H1 (cell line): ENCODE measurements around the gene ME3. TPM values are rescaled to one million over a fixed set of nuclear protein-coding genes. Genes with fewer than 3 reads are reported as not detected.

Source experiments
- CEBPB ChIP-seq: IDR thresholded peaks from 2 replicates; pipeline ENCODE4 v1.6.1; 2012; ENCODE audit warnings: low read depth, low read length
- CHD2 ChIP-seq: IDR thresholded peaks from 2 replicates; pipeline ENCODE4 v1.6.1; 2012; ENCODE audit warnings: low read length, improper control_type of control experiment
- JUND ChIP-seq: IDR thresholded peaks from 2 replicates; pipeline ENCODE4 v1.6.1; 2011; ENCODE audit warnings: mild to moderate bottlenecking, improper control_type of control experiment, low read length
- NRF1 ChIP-seq: IDR thresholded peaks from 2 replicates; pipeline ENCODE4 v1.6.1; 2011; ENCODE audit warnings: mild to moderate bottlenecking, low read depth, low read length, improper control_type of control experiment
- RAD21 ChIP-seq, 2 experiments: IDR thresholded peaks in 1 of 2; conservative IDR thresholded peaks in 1 of 2; 2 replicates each; pipeline ENCODE4 v1.6.1; 2011; ENCODE audit warnings: low read depth in 2 of 2, low read length in 2 of 2, improper control_type of control experiment in 1 of 2, inconsistent platforms in 1 of 2, mild to moderate bottlenecking in 1 of 2, moderate library complexity in 1 of 2
- RBBP5 ChIP-seq: IDR thresholded peaks from 2 replicates; pipeline ENCODE4 v1.7.1; 2012; ENCODE audit warnings: low read depth, mild to moderate bottlenecking, inconsistent platforms, low read length, moderate library complexity, borderline replicate concordance
- SIRT6 ChIP-seq: IDR thresholded peaks from one replicate; pipeline ENCODE4 v1.7.1; 2012; ENCODE audit warnings: low read length, inconsistent platforms
- SIX5 ChIP-seq: IDR thresholded peaks from 2 replicates; pipeline ENCODE4 v1.6.1; 2011; ENCODE audit warnings: mild to moderate bottlenecking, low read depth, low read length
- SP1 ChIP-seq: IDR thresholded peaks from 2 replicates; pipeline ENCODE4 v1.6.1; 2011; ENCODE audit warnings: low read depth, low read length
- TEAD4 ChIP-seq: IDR thresholded peaks from 2 replicates; pipeline ENCODE4 v1.6.1; 2012; ENCODE audit warnings: low read depth, low read length, inconsistent platforms, mixed read lengths
- polyA plus RNA-seq, 7 experiments: library from polyadenylated mRNA; depleted of rRNA in 3 of 7; stranded (reverse) in 5 of 7; unstranded in 2 of 7; fragments of >200 nt in 5 of 7; fragments of 200-250 nt in 2 of 7; gene quantifications; 1 replicate in 5 of 7; 2 replicates in 1 of 7; 4 replicates in 1 of 7; pipeline versions ENCODE4 v1.2.1 to v1.2.3, GENCODE V29; 2011 to 2013; ENCODE audit warnings: missing spikeins in 2 of 7, mixed read lengths in 2 of 7
- total RNA-seq: library from RNA; stranded (reverse); fragmentation: NEBNext Ultra II Directional; extraction: Animal tissue kit (Norgen Biotek cat#: 25700); gene quantifications from 2 replicates; pipeline ENCODE4 v1.2.1, GENCODE V29; 2021
- TF ChIP-seq, protein P1 (sequence below), 3 experiments: IDR thresholded peaks; 1 replicate in 2 of 3; 2 replicates in 1 of 3; pipeline versions ENCODE4 v1.5.1 to v1.6.1; 2011; ENCODE audit warnings: low read length in 3 of 3, mild to moderate bottlenecking in 3 of 3, inconsistent platforms in 2 of 3, low read depth in 1 of 3, moderate library complexity in 1 of 3; ENCODE audit not compliant: insufficient read depth in 1 of 3; ENCODE audit errors: control extremely low read depth in 1 of 3
- TF ChIP-seq, protein P2 (sequence below): IDR thresholded peaks from 2 replicates; pipeline ENCODE4 v1.6.1; 2011; ENCODE audit warnings: low read length, improper control_type of control experiment

The ME3 gene
- total and polyA plus RNA-seq, 2 of the 8 experiments (the other 6 are each of a cell fraction or from before 2014, with no cell fraction given) = 1.5 to 2.8 TPM

DNA sequence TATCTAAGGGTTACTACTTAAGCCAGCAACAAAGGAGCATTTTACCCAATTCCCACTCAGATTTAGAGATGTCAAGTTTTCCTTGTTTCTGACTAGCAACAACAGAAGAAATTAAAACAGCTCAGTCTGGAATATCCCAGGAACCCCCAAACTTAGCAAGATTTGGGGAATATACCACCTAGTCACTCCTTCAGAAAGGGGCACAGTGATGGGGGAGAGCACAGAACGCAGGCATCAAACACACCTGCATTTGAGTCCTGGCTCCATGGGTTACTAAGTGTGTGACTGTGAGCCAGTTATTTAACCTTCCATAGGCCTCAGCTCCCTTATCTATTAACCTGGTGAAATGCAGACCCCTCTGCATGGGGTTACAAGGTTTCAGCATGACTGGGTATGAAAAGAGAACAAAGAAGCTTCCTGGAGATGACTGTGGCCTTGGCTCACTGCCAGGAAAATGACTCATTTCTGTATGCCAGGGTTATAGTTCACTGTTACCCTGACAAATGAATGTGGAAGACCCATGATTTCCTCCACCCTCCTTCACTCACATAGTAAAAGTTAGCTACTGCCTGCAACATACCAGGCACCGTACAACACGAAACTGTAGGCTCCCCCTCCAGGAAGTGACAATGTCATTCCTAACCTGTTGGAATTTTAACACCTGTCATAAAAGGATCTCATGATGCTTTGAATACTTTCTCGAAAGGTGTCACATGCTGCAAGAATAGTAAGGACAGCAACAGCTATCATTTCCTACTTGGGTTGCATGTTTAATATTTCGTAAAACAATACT lies 79.6 kb downstream of the ME3 start (continued):
- TF ChIP-seq, protein P1, sequence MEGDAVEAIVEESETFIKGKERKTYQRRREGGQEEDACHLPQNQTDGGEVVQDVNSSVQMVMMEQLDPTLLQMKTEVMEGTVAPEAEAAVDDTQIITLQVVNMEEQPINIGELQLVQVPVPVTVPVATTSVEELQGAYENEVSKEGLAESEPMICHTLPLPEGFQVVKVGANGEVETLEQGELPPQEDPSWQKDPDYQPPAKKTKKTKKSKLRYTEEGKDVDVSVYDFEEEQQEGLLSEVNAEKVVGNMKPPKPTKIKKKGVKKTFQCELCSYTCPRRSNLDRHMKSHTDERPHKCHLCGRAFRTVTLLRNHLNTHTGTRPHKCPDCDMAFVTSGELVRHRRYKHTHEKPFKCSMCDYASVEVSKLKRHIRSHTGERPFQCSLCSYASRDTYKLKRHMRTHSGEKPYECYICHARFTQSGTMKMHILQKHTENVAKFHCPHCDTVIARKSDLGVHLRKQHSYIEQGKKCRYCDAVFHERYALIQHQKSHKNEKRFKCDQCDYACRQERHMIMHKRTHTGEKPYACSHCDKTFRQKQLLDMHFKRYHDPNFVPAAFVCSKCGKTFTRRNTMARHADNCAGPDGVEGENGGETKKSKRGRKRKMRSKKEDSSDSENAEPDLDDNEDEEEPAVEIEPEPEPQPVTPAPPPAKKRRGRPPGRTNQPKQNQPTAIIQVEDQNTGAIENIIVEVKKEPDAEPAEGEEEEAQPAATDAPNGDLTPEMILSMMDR (IDR thresholded peaks at IDR 0.05; ENCODE audit: control extremely low read depth in 1 of 3, insufficient read depth in 1 of 3, low read depth in 1 of 3, low read length in 3 of 3) = no peak
- TF ChIP-seq SIX5 = no peak
- TF ChIP-seq SIRT6 = no peak
- TF ChIP-seq NRF1 = no peak
- no peak for TF ChIP-seq RBBP5
- TF ChIP-seq, protein P2, sequence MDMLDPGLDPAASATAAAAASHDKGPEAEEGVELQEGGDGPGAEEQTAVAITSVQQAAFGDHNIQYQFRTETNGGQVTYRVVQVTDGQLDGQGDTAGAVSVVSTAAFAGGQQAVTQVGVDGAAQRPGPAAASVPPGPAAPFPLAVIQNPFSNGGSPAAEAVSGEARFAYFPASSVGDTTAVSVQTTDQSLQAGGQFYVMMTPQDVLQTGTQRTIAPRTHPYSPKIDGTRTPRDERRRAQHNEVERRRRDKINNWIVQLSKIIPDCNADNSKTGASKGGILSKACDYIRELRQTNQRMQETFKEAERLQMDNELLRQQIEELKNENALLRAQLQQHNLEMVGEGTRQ = no peak
- TF ChIP-seq RAD21 (IDR thresholded peaks at IDR 0.05 in 1 of 2, conservative IDR thresholded peaks at IDR 0.05 in 1 of 2; ENCODE audit: low read depth in 2 of 2, low read length in 2 of 2) = no peak
- TF ChIP-seq CEBPB = no peak
- no peak for TF ChIP-seq JUND
- no peak for TF ChIP-seq TEAD4
- no peak for TF ChIP-seq SP1
- no peak for TF ChIP-seq CHD2
